ENCODE data around the gene CDHR1. TPM values are rescaled to one million over a fixed set of nuclear protein-coding genes. Genes with fewer than 3 reads are reported as not detected.
A peak's percentile ranks its signal among the peaks of the same experiment; 100 is the strongest.
"Not testable (repeated sequence)": the region's sequence is repeated elsewhere in the genome, so short reads cannot be mapped to it uniquely, and the experiment has no call there.

CDHR1 gene
- polyA plus RNA-seq, 3 donors: not detected

DNA sequence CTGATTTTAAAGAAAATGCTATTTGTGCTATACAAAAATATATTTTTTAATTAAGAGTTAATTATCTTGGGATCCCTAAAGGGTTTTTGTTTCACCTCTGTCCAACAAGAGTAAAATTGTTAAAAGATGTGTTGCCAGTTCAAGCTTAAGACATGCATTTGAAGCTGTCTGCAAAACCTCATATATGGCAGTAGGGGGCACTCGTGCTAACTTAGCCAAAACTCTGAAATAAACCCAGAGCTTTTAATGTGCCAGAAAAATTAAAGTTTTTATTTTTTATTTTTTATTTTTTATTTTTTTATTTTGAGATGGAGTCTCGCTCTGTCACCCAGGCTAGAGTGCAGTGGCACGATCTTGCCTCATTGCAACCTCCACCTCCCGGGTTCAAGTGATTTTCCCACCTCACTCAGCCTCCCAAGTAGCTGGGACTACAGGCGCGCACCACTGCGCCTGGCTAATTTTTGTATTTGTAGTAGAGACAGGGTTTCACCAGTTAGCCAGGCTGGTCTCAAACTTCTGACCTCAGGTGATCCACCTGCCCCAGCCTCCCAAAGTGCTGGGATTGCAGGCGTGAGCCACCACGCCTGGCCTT, 46.2 kb upstream of the CDHR1 start:
- H3K79me2 ChIP-seq (ENCODE audit: insufficient read depth, low read length); H3K4me3 Mint-ChIP-seq; H3K27me3 Mint-ChIP-seq (ENCODE audit: low read depth in 3 of 3); H3K4me1 Mint-ChIP-seq; H4K20me1 ChIP-seq (ENCODE audit: insufficient read depth, low read length); H3K9me3 ChIP-seq (replicated peaks in 1 of 2; ENCODE audit: control insufficient read depth in 1 of 2, insufficient read depth in 1 of 2, low read length in 2 of 2); H3K27ac Mint-ChIP-seq; H3K4me1 ChIP-seq (ENCODE audit: control insufficient read depth in 1 of 2, insufficient read depth in 2 of 2, low read length in 2 of 2); H3K4me2 ChIP-seq (replicated peaks; ENCODE audit: extremely low read depth, low read length, poor library complexity, severe bottlenecking); H3K27ac ChIP-seq (ENCODE audit: low read depth in 1 of 2, low read length in 2 of 2); H3K27me3 ChIP-seq (ENCODE audit: control insufficient read depth in 2 of 2, insufficient read depth in 2 of 2, low read length in 2 of 2); H2AFZ ChIP-seq (ENCODE audit: insufficient read depth, low read depth, low read length, poor library complexity, severe bottlenecking); intact Hi-C loops (cut with micrococcal nuclease); H3K4me3 ChIP-seq (replicated peaks in 1 of 3; ENCODE audit: low read depth in 2 of 3, low read length in 3 of 3); H3K9me3 Mint-ChIP-seq; H3K9ac ChIP-seq (ENCODE audit: insufficient read depth, low read length, poor library complexity, severe bottlenecking): not testable (repeated sequence)
- TF ChIP-seq, protein P1, sequence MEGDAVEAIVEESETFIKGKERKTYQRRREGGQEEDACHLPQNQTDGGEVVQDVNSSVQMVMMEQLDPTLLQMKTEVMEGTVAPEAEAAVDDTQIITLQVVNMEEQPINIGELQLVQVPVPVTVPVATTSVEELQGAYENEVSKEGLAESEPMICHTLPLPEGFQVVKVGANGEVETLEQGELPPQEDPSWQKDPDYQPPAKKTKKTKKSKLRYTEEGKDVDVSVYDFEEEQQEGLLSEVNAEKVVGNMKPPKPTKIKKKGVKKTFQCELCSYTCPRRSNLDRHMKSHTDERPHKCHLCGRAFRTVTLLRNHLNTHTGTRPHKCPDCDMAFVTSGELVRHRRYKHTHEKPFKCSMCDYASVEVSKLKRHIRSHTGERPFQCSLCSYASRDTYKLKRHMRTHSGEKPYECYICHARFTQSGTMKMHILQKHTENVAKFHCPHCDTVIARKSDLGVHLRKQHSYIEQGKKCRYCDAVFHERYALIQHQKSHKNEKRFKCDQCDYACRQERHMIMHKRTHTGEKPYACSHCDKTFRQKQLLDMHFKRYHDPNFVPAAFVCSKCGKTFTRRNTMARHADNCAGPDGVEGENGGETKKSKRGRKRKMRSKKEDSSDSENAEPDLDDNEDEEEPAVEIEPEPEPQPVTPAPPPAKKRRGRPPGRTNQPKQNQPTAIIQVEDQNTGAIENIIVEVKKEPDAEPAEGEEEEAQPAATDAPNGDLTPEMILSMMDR (IDR thresholded peaks at IDR 0.05): peak; percentile 90
- no CpG with 5 or more reads among the region's 9 CpGs for WGBS (ENCODE audit: insufficient coverage)
- peaks cover 82 to 86% of the 10 kb centered on the region in 2 donors for H3K36me3 Mint-ChIP-seq
- peaks cover 87 to 95% of the 10 kb centered on the region in 2 donors for H3K36me3 ChIP-seq (replicated peaks in 1 of 2; ENCODE audit: control insufficient read depth in 1 of 2, insufficient read depth in 2 of 2, low read length in 2 of 2)
- peak; percentile 25 to 44 (median 41) for DNase-seq

GRCh38 chr10:84149854-84150253, 44.5 kb upstream of the CDHR1 start:
- no peak overlapping the region for H3K27ac ChIP-seq (ENCODE audit: low read depth in 1 of 2, low read length in 2 of 2)
- WGBS (ENCODE audit: insufficient coverage): 100% methylated on average over 1 of the region's 2 CpGs
- no peaks in the 10 kb centered on the region for H3K4me1 ChIP-seq (ENCODE audit: control insufficient read depth in 1 of 2, insufficient read depth in 2 of 2, low read length in 2 of 2)
- H3K27me3 Mint-ChIP-seq (ENCODE audit: low read depth in 3 of 3): no peaks in the 10 kb centered on the region
- peaks cover 85 to 95% of the 10 kb centered on the region in 2 donors for H3K36me3 ChIP-seq (replicated peaks in 1 of 2; ENCODE audit: control insufficient read depth in 1 of 2, insufficient read depth in 2 of 2, low read length in 2 of 2)
- no peak overlapping the region for H2AFZ ChIP-seq (ENCODE audit: insufficient read depth, low read depth, low read length, poor library complexity, severe bottlenecking)
- no peaks in the 10 kb centered on the region for H3K27me3 ChIP-seq (ENCODE audit: control insufficient read depth in 2 of 2, insufficient read depth in 2 of 2, low read length in 2 of 2)
- H3K9me3 ChIP-seq (replicated peaks in 1 of 2; ENCODE audit: control insufficient read depth in 1 of 2, insufficient read depth in 1 of 2, low read length in 2 of 2): no peaks in the 10 kb centered on the region
- no peak overlapping the region for H3K4me3 ChIP-seq (replicated peaks in 1 of 3; ENCODE audit: low read depth in 2 of 3, low read length in 3 of 3)
- no peaks in the 10 kb centered on the region for H3K4me1 Mint-ChIP-seq
- intact Hi-C loops (cut with micrococcal nuclease): loop anchor here in 1 of 2 donors (5.0 kb wide), 1 partner anchor 47 kb away; no protein-coding TSS in a partner anchor
- H3K36me3 Mint-ChIP-seq: peaks cover 81 to 86% of the 10 kb centered on the region in 2 donors
- TF ChIP-seq, protein P1 (IDR thresholded peaks at IDR 0.05): no peak
- no peaks in the 10 kb centered on the region for H3K9me3 Mint-ChIP-seq
- no peak overlapping the region for H3K4me2 ChIP-seq (replicated peaks; ENCODE audit: extremely low read depth, low read length, poor library complexity, severe bottlenecking)
- peaks cover 8% of the 10 kb centered on the region for H4K20me1 ChIP-seq (ENCODE audit: insufficient read depth, low read length)
- no peak overlapping the region for H3K4me3 Mint-ChIP-seq
- no peak for DNase-seq
- H3K27ac Mint-ChIP-seq: no peak overlapping the region
- H3K9ac ChIP-seq (ENCODE audit: insufficient read depth, low read length, poor library complexity, severe bottlenecking): no peak overlapping the region
- no peaks in the 10 kb centered on the region for H3K79me2 ChIP-seq (ENCODE audit: insufficient read depth, low read length)

Measured in CD14-positive monocyte (primary cell).